HG03565 (cell line): Measurements from ENCODE around the gene ARPC2.
"Not testable (repeated sequence)": the region's sequence is repeated elsewhere in the genome, so short reads cannot be mapped to it uniquely, and the experiment has no call there.

Experiments used
- ATAC-seq: cut with Tn5 transposase; IDR thresholded peaks from one replicate; pipeline ENCODE4 v1.9.1; 2021; ENCODE audit warnings: mild to moderate bottlenecking, moderate library complexity; ENCODE audit not compliant: unreplicated experiment

ARPC2 gene

DNA sequence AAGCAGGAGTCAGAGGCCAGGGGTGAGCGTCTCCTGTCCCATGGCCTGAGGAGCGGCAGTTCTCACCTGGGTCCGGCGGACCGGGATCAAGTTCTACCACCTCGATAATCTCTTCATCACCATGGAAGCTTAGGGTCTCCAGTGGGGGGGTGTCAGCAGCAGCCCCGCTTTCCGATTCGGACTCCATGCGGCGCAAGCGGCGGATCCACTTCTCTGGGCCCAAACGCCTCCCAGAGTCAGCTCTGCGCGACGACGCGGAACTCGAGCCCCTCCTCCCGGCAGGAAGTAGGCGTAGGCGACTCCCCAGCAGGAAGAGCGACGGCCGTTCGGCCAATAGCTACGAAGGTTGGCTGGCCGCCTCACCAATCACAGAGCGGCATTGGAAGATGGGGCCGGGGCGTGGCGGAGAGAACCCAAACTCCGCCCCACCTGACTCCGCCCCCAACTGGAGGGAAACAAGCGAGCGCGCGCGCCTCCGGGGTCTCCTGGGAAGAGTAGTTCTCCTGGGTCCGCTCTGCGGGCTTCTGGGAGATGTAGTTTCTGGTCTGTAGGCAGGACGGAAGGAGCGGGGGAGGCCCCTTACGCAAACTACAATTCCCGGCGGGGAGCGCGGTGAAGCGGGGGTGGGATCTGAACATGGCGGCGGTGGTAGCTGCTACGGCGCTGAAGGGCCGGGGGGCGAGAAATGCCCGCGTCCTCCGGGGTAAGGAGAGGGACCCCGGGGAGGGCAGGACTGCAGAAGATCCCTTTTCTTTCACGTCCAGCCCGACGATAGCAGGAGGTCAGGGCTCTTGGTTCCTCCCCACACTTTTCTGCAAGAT is 53.1 kb downstream of the ARPC2 start, which contains the start of the genes AAMP and PNKD:
AAMP (minus strand) TSS at position 238 of the 821 bp plus-strand sequence; CDS start at position 187, 51 bp downstream.
PNKD (plus strand) TSS at position 620 of the 821 bp plus-strand sequence; CDS start at position 637, 17 bp downstream.
- ATAC-seq, result peak; percentile 87

DNA sequence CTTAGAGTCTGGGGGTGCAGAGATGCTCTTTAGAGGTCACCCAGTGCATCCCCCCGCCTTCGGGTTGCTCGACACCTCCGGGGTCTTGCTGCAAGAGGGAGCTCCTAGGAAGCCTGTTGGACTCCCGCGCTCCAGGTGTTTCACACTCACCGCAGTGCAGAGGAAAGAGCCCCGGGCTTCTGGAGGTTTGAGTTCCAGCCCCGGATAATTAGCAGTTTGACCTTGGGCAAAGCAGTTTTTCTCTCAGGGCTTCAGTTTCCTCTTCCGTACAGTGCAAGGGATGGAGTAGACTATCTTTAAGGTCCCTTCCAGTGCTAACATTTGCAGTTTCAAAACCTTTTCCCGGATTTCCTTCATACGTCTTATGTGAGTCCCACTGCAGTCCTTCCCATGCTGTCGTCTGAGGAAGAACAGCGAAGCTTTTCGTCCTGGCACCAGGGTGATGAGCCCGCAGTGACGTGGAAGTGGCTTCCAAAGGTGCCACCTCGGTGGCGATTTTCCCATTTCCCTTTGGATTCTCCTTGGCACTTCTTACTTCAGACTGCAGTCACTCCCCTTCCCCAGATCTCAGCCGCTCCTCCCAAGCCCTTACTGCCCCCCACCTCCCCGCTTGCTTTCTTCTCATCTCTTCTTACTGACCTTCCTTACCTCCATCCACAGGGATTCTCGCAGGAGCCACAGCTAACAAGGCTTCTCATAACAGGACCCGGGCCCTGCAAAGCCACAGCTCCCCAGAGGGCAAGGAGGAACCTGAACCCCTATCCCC is 53.9 kb downstream of the ARPC2 start:
- no peak for ATAC-seq

DNA sequence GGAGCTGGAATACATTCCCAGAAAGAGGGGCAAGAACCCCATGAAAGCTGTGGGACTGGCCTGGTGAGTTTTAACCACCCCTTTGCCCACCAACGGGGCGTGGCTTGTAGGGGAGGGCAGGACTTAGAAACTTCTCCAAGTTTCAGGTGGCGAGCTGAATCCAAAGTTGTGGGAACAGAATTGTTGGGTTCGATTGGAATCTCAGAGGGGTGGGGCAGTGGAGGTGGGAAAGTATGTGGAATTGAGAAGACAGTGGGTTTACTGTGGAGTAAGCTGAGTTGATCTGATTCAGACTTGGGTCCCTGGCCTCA is 54.5 kb downstream of the ARPC2 start:
- no peak for ATAC-seq

DNA sequence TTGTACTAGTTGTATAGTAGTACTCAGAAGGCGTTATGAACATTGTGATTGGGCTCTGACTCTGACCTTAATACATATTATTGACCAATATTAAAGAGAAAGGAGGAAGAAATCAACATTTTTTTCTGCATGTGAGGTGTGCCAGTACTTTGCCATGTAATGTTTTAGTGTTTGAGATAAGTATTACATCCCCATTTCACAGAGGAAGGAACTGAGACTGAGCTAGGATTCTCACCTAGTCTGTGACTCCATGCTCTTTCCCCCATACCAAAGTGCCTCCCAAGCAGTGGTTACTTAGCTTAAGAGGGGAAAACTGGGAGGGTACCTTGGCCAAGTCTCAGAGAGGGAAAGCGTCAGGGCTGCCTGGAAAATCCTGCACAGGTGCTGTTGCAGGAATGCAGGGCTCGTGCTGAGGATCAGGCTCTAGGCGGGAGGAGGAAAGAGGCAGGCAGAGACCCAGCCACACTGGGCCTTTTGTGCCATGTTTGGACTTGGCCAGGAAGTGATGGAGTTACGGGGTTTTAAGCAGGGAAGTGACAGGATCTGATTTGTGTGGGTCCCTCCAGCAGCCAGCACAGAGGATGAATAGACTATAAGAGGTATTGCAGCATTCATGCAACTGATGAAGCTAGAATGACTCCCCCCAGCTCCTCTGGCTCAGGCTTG is 55.0 kb downstream of the ARPC2 start:
- ATAC-seq, result no peak

DNA sequence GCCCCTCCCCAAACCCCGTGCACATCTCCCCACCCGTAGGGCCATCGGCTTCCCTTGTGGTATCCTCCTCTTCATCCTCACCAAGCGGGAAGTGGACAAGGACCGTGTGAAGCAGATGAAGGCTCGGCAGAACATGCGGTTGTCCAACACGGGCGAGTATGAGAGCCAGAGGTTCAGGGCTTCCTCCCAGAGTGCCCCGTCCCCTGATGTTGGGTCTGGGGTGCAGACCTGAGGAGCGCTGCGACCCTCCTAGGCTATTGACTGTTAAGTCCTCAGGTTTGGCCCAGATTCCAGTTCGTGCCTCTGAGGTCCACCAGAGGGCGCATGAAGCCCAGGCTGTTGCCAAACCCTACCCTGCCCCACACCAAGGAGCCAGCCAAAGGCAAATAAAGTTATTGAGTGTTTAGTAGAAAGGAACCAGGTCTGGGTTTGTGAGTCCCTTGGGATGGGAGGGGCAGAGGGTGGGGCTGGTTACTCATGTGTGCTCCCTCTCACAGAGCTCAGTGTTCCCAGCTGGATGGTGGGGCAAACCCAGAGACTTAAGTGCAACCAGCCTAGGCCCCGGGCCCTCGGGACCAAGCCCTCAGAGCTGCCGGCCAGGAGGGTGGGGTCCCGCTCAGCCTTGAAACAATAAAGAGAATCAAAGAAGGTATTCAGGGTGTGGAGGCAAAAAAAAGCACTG is 55.7 kb downstream of the ARPC2 start:
- ATAC-seq, result peak; percentile 16

DNA sequence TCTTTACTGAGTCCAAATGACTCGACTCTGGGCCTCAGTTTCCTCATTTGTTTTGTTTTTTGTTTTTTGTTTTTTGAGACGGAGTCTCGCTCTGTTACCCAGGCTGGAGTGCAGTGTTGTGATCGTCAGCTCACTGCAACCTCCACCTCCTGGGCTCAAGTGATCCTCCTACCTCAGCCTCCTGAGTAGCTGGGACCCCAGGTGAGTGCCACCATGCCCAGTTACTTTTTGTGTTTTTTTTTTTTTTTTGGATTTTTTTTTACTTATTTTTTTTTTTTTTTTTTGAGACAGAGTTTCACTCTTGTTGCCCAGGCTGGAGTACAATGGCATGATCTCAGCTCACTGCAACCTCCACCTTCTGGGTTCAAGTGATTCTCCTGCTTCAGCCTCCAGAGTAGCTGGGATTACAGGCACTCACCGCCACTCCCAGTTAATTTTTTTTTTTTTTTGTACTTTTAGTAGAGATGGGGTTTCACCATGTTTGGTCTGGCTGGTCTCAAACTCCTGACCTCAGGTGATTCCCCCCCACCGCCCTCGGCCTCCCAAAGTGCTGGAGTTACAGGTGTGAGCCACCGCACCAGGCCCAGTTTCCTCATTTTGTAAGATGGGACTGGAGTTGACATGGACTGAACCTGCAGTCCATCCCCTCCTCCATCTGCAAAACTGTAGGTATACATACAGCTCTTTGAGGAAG is 56.4 kb downstream of the ARPC2 start:
- ATAC-seq, result not testable (repeated sequence)

DNA sequence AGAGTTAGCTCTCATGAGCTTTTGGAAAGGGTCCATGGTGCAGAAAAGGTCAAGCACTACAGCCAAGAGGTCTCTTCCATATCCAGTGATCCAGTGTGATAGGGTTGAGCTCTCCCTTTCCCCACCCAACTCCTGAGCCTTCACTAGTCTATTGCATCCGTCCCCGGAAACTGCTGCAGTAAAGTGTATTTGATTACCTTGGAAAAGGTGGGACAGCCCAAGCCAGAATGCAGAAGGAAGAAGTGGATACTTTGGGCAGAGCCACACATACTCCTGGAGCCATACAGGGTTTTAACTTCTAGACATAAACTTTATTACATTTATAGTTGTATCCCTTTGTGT is 56.9 kb downstream of the ARPC2 start:
- no peak for ATAC-seq

DNA sequence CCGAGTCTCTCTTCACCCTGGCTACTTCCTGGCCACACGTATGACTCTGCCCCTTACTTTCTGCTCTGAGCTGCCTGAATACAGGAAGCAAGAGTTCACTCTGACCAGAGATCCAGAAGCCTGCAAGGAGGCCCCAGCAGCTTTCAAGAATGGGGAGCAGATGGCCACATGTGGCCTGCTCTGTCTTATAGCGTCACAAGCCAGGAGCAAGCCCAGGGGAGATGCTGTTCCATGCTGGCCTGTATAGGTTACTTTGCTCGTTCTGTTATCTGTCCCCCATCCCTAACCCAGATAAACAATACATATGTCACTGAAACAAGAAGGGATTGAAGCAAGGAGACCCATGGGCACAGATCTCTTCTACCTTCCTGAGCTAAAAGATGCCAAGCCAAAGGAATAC is 57.6 kb downstream of the ARPC2 start:
- no peak for ATAC-seq

DNA sequence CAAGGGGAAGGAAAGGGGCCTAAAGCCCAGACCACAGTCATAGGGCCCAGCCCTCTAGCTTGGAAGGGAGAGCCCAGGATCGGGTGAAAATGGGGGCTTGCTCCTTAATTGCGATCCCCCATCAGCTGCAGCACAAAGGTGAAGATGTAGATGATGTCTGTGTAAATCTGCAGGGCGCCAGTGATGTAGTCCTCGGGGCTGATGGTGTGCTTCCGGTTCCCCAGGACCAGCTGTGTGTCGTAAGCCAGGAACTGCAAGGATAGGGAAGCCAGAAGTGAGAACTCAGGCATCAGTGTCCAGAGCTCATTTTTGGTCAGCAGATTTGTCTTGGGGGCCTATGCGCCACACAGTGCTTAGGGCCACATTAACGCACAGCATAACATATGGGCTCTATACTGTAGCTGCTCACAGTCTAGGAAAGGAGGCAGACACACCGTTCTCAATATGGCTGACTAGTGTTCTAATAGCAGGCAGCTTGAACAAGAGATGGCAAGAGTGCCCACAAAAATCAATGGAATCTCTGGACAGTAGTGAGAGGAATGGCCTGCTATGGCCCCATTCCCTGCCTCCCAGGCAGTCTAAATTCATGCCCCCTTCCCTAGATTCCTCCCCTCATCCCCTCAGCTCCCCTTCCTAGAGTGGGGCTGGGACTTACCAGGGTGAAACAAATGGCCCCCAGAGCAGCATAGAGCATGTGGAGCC is 58.5 kb downstream of the ARPC2 start:
- no peak for ATAC-seq

DNA sequence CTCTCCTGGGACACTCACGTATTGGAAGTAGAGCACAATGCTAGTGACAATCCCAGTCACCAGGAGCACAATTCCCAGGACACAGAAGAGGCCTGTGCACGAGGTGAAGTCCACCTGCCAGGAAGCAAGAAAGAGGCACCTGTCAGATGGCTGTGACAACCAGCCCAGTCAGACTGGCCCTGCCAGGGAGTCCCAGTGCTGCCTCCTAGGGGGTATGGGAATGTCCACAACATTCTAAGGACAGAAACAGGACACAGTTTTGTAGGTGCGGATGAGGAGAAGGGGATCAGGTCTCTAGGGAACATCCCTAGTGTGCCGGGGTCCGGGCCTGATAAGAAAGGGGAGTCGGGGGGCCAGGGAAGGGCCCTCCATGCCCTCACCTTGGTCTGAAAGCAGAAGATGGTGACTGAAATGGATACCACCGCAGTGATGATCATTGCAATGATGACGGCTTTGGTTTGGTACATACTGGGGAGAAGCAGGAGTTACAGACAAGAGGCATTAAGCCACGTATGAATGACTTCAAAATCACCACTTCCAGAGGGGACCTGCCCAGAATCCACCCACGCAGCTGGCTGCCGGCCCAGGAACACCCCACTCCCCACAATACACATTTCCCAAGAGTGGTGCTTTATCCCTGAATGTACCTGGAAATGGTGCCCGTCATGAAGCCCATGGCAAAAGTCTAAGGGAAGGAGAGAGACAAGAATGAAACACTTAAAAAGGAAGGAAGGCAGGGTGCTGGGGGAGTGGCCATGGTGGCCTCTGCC is 60.2 kb downstream of the ARPC2 start:
- no peak for ATAC-seq

DNA sequence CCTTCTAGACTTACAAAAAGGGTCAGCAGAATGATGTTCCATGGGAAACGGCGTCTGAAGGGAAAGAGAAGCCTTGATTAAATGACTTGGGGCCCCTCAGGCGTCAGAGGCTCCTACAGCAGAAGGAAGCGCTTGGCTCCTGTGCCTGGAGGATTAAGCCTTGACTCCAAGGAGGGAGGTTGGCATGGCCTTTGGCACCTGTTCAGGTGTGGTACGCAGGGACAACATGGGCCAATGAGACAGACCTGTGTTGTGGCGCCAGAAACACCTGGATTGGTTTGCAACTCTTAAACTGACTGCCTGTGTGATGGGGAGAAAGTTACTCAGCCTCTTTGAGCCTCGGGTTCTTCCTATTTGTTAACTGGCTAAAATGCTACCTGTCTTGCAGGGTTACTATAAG is 60.9 kb downstream of the ARPC2 start:
- no peak for ATAC-seq

DNA sequence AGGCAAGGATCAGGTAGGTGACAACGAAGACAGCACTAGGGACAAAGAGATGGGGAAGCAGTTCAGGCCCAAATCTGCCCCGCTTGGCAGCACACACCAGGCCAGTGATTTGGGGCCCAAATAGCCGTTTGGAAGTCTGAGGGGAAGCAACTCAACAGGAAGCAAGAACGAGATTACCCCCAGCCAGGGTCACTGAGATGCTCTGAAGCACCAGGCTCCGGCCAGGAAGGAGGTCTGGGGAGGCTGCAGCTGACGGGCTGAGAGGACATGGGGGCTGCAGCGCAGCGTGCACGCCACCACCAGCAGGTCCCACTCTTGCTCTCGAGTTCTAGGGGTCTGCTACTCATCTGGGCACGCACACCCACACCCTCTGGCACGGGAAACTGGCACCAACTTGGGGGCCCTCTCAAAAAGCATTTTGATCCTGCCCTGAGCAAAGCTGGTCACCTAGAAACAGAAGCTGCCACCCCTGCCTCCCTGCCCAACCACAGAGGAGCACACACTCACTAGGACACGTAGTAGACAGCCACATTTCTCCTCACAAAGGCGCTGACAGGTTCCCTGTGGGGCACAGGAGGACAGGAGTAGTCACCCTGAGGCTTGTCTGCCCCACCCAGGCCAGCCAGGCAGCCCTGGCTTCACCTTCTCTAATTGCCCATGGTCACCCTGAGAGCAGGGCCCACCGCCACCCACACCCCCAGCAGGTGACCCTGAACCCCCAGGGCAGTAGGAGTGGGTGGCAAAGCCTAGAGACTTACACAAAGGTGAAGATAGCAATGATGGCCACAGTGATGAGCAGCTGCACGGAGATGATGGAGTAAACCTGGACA is 61.8 kb downstream of the ARPC2 start:
- ATAC-seq, result no peak

DNA sequence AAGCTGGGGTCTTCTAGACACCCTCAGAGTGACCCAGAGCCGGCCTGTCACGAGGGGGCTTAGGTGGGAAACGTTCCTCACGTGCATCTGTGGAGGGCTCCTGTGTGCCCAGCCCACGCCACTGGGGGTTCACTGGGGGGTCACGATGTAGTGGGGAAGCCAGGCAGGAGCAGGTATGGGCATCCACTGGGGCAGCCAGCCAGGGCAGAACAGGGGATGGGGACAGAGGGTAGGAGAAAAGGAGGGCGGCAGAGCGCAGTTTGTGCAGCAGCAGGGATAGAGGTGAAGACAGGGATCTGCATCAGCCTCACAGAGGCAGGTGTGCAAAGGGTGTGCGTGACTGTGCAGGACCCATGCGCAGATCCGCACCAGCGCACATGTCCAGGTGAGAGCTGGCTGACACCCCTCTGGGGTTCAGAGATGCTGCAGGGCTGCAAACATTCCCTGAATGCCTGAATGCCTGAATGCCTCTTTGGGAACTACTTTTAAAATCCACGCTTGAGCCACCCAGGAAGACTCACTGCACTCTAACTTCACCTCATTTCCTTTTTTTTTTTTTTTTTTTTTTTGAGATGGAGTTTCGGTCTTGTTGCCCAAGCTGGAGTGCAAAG is 63.4 kb downstream of the ARPC2 start:
- ATAC-seq, result no peak

DNA sequence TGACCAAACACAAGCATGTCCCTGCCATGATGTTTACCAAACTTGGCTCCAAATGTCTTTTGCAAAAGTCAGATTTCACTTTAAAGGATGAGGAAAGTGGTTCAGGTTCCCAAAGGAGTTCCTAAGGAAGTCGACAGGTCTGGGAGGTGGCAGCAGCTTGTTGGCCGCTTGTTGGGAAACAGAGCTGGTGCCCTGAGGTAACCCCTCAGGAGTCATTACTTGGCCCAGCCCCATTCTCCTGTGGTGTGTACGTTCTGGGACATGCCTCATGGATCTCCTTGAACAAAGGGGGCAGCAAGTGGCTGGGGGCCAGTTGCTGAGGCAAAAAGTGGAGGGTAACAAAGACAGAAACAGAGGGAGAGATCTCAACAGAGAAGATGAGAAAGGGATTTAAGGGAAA is 64.5 kb downstream of the ARPC2 start:
- no peak for ATAC-seq

DNA sequence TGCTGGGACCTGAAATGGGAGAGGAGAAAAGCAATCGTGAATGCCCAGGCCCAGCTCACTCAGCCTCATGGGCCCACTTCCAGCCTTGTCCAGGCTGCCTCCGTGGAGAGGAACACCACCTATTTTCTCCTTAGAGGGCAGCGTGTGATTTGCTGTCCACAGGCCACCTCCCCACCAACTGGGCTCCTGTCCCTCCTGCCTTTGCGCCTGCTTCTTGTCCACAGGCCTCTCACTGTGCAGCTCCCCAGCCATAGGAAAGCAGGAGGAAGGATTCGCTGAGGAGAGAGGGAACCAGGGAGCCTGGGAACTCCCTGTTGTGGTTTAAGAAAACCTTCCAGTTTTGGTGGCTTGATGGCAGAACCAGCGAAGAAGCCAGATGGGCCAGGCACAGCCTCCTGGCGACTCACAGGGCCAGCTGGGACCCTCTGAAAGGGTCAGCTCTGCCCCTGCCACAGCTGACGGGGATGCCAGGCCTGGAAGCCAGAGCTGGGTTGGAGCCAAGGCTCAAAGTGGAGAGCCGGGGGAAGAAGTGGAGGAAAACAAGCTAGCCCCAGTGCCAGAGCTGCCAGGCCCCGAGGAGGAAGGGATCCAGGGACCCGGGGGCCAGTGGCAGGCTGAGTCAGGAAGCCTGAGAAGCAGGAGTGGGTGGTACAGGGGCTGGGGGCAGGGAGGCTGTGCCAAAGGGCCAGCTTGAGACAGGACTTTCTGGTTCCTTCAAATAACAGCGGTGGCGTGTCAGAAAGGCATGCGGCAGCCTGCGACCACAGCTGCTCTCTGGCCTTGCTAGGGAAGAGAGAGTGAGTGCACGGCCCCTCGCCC is 65.4 kb downstream of the ARPC2 start:
- no peak for ATAC-seq

DNA sequence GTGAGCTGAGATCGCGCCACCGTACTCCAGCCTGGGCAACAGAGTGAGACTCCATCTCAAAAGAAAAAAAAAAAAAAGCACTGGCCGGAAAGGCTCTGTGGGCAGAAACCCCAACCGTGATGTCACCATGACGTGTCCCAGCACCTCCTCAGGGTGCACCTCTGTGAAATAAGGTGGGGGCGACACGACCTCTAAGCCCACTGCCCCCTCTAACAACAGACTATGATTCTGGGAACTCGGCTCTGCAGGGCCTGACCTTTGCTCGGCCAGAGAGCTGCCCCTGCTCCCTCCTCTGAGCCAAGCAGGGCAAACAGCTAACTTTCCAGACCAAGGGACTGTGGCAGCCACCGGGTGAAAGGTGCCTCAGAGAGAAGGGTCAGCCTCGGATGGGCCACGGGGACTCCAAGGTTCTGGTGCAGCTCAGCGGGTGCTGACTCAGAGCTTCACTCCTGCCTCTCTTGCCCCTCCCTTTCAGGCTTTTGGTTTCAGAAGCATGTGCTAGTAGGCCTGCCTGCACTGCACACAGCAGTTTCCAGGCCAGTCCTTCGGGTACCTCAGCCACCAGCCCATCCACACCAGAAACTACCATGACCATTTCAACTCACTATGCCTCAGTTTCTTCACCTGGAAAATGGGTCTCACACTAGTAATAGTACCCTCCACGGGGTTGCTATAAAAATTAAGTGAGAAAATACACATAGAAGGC is 67.3 kb downstream of the ARPC2 start:
- ATAC-seq, result peak; percentile 42
